Dendritic cell treated with granulocyte-macrophage colony-stimulating factor and Interleukin-4, amounts not matched to agents 40 ng/mL and 50 ng/mL, for 4 days (primary cell): Measurements from ENCODE around the gene CDH8.
"Not testable (repeated sequence)": the region's sequence is repeated elsewhere in the genome, so short reads cannot be mapped to it uniquely, and the experiment has no call there.

ENCODE experiments used
- H3K27ac Mint-ChIP-seq: one replicate; pipeline ENCODE4 v1.8.0; 2022; ENCODE audit warnings: mild to moderate bottlenecking, mixed read lengths
- H3K27me3 Mint-ChIP-seq: one replicate; pipeline ENCODE4 v1.8.0; 2022; ENCODE audit warnings: mild to moderate bottlenecking, mixed read lengths
- H3K36me3 Mint-ChIP-seq: one replicate; pipeline ENCODE4 v1.8.0; 2022; ENCODE audit warnings: low read depth, mixed read lengths
- H3K4me1 Mint-ChIP-seq: one replicate; pipeline ENCODE4 v1.8.0; 2022; ENCODE audit warnings: low read depth, mixed read lengths
- H3K4me3 Mint-ChIP-seq: one replicate; pipeline ENCODE4 v1.8.0; 2022; ENCODE audit warnings: mild to moderate bottlenecking, moderate library complexity, mixed read lengths
- H3K9me3 Mint-ChIP-seq: one replicate; pipeline ENCODE4 v1.8.0; 2022; ENCODE audit warnings: mixed read lengths
- intact Hi-C: fragments of 100-400 bp; cut with micrococcal nuclease; formaldehyde crosslinking; loops from one replicate; pipeline ENCODE4 v1.15.0; 2022

The CDH8 gene

GRCh38 chr16:61829631-61830030, 206.6 kb downstream of the CDH8 start:
- no peak overlapping the region for H3K27ac Mint-ChIP-seq
- intact Hi-C loops: no loop called here
- H3K9me3 Mint-ChIP-seq: no peaks in the 10 kb centered on the region
- H3K36me3 Mint-ChIP-seq: no peaks in the 10 kb centered on the region
- no peak overlapping the region for H3K4me3 Mint-ChIP-seq
- H3K27me3 Mint-ChIP-seq: no peaks in the 10 kb centered on the region
- H3K4me1 Mint-ChIP-seq: no peaks in the 10 kb centered on the region

- Mint-ChIP-seq H3K27me3 (no peaks in the 10 kb centered on the region), H3K4me1 (no peaks in the 10 kb centered on the region), H3K4me3 (no peak overlapping the region), H3K27ac (no peak overlapping the region), H3K36me3 (no peaks in the 10 kb centered on the region), H3K9me3 (peaks cover 5% of the 10 kb centered on the region)
- intact Hi-C loops: no loop called here
Observed at GRCh38 chr16:61823326-61823725, 212.9 kb downstream of the CDH8 start.

GRCh38 chr16:61820820-61821219, 215.4 kb downstream of the CDH8 start:
- H3K4me3 Mint-ChIP-seq: no peak overlapping the region
- no peaks in the 10 kb centered on the region for H3K27me3 Mint-ChIP-seq
- no peak overlapping the region for H3K27ac Mint-ChIP-seq
- no peaks in the 10 kb centered on the region for H3K36me3 Mint-ChIP-seq
- intact Hi-C loops: no loop called here
- peaks cover 5% of the 10 kb centered on the region for H3K9me3 Mint-ChIP-seq
- H3K4me1 Mint-ChIP-seq: no peaks in the 10 kb centered on the region

GRCh38 chr16:61820398-61820797, 215.8 kb downstream of the CDH8 start:
- intact Hi-C loops: no loop called here
- no peaks in the 10 kb centered on the region for H3K4me1 Mint-ChIP-seq
- no peaks in the 10 kb centered on the region for H3K36me3 Mint-ChIP-seq
- peaks cover 5% of the 10 kb centered on the region for H3K9me3 Mint-ChIP-seq
- no peak overlapping the region for H3K4me3 Mint-ChIP-seq
- no peaks in the 10 kb centered on the region for H3K27me3 Mint-ChIP-seq
- H3K27ac Mint-ChIP-seq: no peak overlapping the region

- Mint-ChIP-seq H3K27me3 (no peaks in the 10 kb centered on the region), H3K27ac (no peak overlapping the region), H3K4me3 (no peak overlapping the region), H3K36me3 (no peaks in the 10 kb centered on the region), H3K4me1 (no peaks in the 10 kb centered on the region), H3K9me3 (peaks cover 5% of the 10 kb centered on the region)
- intact Hi-C loops: no loop called here
Observed at GRCh38 chr16:61818850-61819249, 217.4 kb downstream of the CDH8 start.

- Mint-ChIP-seq H3K4me3 (no peak overlapping the region), H3K36me3 (no peaks in the 10 kb centered on the region), H3K4me1 (no peaks in the 10 kb centered on the region), H3K9me3 (peaks cover 5% of the 10 kb centered on the region), H3K27ac (no peak overlapping the region), H3K27me3 (no peaks in the 10 kb centered on the region)
- intact Hi-C loops: no loop called here
Observed at GRCh38 chr16:61817583-61818278, 218.5 kb downstream of the CDH8 start.

GRCh38 chr16:61814726-61815347, 221.4 kb downstream of the CDH8 start:
- intact Hi-C loops: no loop called here
- Mint-ChIP-seq H3K27ac (no peak overlapping the region), H3K27me3 (no peaks in the 10 kb centered on the region)

GRCh38 chr16:61813339-61813738, 222.9 kb downstream of the CDH8 start:
- Mint-ChIP-seq H3K9me3 (no peaks in the 10 kb centered on the region), H3K36me3 (no peaks in the 10 kb centered on the region), H3K4me3 (no peak overlapping the region), H3K4me1 (no peaks in the 10 kb centered on the region), H3K27me3 (no peaks in the 10 kb centered on the region), H3K27ac (no peak overlapping the region)
- intact Hi-C loops: no loop called here

More at GRCh38 chr16:61814726-61815347, 221.4 kb downstream of the CDH8 start:
- Mint-ChIP-seq H3K9me3 (no peaks in the 10 kb centered on the region), H3K4me1 (no peaks in the 10 kb centered on the region), H3K4me3 (no peak overlapping the region), H3K36me3 (no peaks in the 10 kb centered on the region)

- Mint-ChIP-seq H3K9me3 (no peaks in the 10 kb centered on the region), H3K4me3 (no peak overlapping the region), H3K27me3 (no peaks in the 10 kb centered on the region), H3K4me1 (no peaks in the 10 kb centered on the region), H3K36me3 (no peaks in the 10 kb centered on the region), H3K27ac (no peak overlapping the region)
- intact Hi-C loops: no loop called here
Observed at GRCh38 chr16:61812251-61812650, 224.0 kb downstream of the CDH8 start.

GRCh38 chr16:61807551-61807950, 228.7 kb downstream of the CDH8 start:
- Mint-ChIP-seq H3K27ac (no peak overlapping the region), H3K9me3 (peaks cover 16% of the 10 kb centered on the region), H3K27me3 (no peaks in the 10 kb centered on the region), H3K36me3 (no peaks in the 10 kb centered on the region), H3K4me3 (no peak overlapping the region), H3K4me1 (no peaks in the 10 kb centered on the region)
- intact Hi-C loops: no loop called here

GRCh38 chr16:61801217-61801616, 235.0 kb downstream of the CDH8 start:
- H3K27ac Mint-ChIP-seq, H3K4me3 Mint-ChIP-seq, H3K27me3 Mint-ChIP-seq, intact Hi-C loops, H3K36me3 Mint-ChIP-seq, H3K4me1 Mint-ChIP-seq: not testable (repeated sequence)
- peaks cover 23% of the 10 kb centered on the region for H3K9me3 Mint-ChIP-seq

GRCh38 chr16:61798741-61799140, 237.5 kb downstream of the CDH8 start:
- no peaks in the 10 kb centered on the region for H3K27me3 Mint-ChIP-seq
- H3K27ac Mint-ChIP-seq: no peak overlapping the region
- H3K4me1 Mint-ChIP-seq: no peaks in the 10 kb centered on the region
- intact Hi-C loops: no loop called here
- no peak overlapping the region for H3K4me3 Mint-ChIP-seq
- peaks cover 15% of the 10 kb centered on the region for H3K9me3 Mint-ChIP-seq
- H3K36me3 Mint-ChIP-seq: no peaks in the 10 kb centered on the region

GRCh38 chr16:61797961-61798507, 238.2 kb downstream of the CDH8 start:
- Mint-ChIP-seq H3K36me3 (no peaks in the 10 kb centered on the region), H3K4me1 (no peaks in the 10 kb centered on the region), H3K9me3 (peaks cover 8% of the 10 kb centered on the region), H3K27ac (no peak overlapping the region), H3K4me3 (no peak overlapping the region), H3K27me3 (no peaks in the 10 kb centered on the region)
- intact Hi-C loops: no loop called here

- no peak overlapping the region for H3K27ac Mint-ChIP-seq
- no peak overlapping the region for H3K4me3 Mint-ChIP-seq
- no peaks in the 10 kb centered on the region for H3K4me1 Mint-ChIP-seq
- H3K36me3 Mint-ChIP-seq: no peaks in the 10 kb centered on the region
- H3K27me3 Mint-ChIP-seq: no peaks in the 10 kb centered on the region
- H3K9me3 Mint-ChIP-seq: peaks cover 8% of the 10 kb centered on the region
- intact Hi-C loops: no loop called here
Observed at GRCh38 chr16:61797296-61797795, 238.9 kb downstream of the CDH8 start.
